ENCODE measurements around the gene RNF152.

RNF152 gene

DNA sequence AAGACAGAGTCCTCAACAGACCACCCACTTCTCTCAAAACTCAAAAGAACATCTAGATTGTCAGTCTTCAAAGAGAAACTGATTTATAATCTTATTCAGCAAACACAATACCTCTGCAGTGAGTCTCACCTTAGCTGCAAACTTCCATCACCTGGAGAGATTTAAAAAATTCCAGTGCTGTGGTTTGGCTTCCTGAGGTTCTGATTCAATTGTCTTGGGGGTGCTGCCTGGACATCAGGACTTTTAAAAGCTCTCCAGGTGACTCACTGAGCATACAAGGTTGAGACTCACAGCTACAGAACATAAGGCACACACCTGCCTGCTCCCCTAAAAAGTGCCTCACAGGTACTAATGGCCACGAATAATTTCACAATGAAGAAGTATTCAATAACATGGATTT, 40.3 kb downstream of the RNF152 start:
- no peak for DNase-seq

GRCh38 chr18:61851940-61852451, 40.8 kb downstream of the RNF152 start:
- DNase-seq, result no peak

- no peak for DNase-seq
These were observed 41.5 kb downstream of the RNF152 start for GRCh38 chr18:61851279-61851678.

- no peak for DNase-seq
These were observed 42.1 kb downstream of the RNF152 start for GRCh38 chr18:61850756-61851155.

DNA sequence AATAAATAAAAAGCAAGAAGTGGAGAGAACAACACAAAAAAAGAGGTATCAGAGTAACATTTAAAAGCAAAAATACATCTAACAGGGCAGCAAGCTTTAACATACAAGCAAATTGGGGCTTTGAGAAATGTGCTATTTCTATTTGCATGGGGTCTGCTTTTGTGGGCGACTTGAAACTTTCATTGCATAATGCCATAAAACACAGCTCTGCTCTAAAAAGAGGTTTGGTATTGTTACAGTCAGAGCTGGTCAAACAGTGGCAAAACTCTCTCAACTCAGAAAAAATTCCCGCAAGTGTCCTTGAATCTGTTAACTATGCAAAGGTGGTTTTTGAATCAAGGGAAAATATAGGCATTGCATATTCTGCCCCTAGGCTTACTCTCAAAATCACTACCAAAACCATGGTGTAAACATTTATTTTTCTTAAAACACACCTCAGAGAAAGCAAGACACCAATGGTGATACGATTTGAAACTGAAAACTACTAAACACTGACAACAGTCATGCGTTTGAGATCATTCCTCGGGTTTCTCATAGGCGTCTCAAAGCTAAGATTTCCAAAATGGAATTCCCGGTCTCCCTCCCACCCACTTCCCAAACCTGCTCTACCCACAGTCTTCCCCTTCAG, 45.5 kb downstream of the RNF152 start:
- no peak for DNase-seq

- no peak for DNase-seq
These were observed 47.6 kb downstream of the RNF152 start for GRCh38 chr18:61845197-61845596.

GRCh38 chr18:61844726-61845125, 48.1 kb downstream of the RNF152 start:
- DNase-seq, result no peak

DNA sequence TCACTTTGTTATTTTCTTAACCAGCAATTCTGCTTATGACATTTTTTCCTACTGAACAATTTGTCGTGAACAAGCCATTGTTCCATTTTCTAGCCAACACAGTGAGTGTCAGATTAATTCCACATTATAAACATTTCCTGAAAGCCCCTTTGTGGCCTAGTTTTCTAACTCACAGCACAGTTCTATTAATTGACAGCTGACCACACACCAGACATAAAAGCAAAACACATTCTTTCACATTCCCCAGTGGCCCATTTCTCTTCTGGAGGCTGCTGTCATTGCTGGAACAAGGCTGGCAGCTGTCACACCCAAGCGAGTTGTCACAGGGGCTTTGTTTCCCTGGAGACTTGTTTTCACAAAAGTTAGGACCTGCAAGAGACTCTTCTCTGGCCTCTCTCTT, 50.7 kb downstream of the RNF152 start:
- no peak for DNase-seq

GRCh38 chr18:61841706-61842105, 51.1 kb downstream of the RNF152 start:
- DNase-seq, result peak; percentile 52

DNA sequence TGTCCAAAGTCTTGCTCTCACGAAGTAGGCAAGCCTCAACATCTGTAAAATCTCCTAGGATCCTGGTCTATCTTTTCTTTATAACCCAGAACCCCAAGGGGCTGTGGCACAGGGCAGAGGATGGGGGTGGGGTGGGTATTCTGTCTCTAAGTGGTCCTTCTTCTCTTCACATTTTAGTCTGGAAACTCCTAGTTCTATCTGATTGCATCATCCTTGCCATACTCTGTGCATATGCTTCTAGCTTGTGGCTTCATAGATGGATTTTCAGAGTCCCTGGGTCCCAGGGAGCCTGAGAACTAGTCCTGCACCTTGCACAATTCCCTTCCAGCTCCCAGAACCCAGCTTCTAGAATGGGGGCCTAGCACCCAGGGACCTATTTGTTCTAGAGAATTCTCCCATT, 52.5 kb downstream of the RNF152 start:
- DNase-seq, result no peak

- no peak for DNase-seq
These were observed 54.3 kb downstream of the RNF152 start for GRCh38 chr18:61838521-61838920.

- no peak for DNase-seq
These were observed 58.8 kb downstream of the RNF152 start for GRCh38 chr18:61833978-61834377.

GRCh38 chr18:61833387-61833786, 59.4 kb downstream of the RNF152 start:
- DNase-seq, result no peak

DNA sequence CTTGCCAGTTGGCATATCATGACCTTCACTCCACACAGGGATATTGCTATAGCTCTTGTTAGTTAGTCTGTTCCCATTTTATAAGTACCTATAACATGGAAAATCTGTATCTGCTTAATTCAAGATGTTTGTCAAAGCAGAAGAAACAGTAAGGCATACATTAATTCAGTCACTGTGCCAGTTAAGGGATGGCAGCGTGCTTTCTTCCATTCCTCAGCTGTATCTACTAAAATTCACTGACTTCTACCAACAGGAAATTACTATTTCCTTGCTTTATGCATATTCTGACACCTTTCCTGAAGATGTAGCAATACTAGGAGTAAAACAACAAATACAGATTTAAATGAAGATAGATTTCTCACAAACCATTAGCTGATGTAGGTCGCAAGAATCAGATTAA, 59.9 kb downstream of the RNF152 start:
- DNase-seq, result no peak

DNA sequence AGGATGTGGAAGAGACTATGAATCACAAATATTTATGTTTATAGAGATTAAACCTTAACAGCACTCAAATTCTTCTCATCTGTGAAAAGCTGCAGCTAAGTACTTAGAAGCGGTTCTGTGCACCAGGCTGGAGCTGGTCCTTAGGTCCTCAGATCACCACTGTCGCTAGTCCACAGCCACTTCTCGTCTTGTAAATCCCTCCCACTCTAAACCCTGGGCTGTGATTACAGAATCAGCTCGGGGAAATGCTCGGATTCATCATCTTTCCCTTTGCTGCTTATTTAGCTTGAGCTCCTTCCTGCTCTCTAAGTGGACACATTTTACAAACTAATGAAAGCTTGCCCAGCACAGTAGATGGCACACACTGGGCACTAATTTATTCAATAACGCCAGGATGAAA, 61.7 kb downstream of the RNF152 start:
- no peak for DNase-seq

DNA sequence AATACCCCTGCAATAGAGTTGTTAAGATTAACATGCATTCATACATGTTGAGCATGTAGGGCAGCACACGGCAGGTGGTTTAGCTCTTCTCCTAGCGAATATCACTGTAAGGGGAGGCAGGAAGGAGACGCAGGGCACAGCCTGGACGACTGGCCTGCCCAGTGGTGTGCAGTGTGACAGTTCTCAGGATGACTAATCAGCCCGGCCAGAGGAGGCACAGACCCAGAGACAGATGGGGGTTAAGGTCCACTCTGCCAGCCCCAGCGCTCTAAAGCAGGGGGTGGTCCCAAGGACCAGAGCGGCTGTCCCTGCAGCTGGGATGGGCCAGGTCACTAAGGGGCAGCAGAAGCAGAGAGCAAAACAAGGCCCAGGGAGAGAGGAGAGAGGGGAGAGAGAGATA, 63.7 kb downstream of the RNF152 start:
- no peak for DNase-seq

DNA sequence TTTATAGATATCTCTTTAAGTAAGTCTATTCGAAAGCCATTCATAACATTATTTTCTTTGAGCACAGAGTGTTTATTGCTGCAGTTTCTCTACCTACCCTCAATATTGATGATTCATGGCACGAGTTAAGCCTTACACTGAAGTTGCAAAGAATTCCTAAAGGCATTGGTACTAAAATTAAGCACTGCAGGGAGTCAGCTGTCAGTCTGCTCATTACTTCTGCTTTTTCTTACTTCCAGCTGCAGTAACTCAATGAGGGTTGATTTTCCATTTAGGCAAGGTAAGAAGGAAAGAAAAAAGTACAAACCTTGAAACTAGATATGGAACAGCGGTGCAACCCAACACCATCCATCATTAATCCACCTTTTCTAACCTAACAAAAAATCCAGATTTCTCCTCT, 65.2 kb downstream of the RNF152 start:
- no peak for DNase-seq

GRCh38 chr18:61825386-61825785, 67.4 kb downstream of the RNF152 start:
- DNase-seq, result no peak

DNA sequence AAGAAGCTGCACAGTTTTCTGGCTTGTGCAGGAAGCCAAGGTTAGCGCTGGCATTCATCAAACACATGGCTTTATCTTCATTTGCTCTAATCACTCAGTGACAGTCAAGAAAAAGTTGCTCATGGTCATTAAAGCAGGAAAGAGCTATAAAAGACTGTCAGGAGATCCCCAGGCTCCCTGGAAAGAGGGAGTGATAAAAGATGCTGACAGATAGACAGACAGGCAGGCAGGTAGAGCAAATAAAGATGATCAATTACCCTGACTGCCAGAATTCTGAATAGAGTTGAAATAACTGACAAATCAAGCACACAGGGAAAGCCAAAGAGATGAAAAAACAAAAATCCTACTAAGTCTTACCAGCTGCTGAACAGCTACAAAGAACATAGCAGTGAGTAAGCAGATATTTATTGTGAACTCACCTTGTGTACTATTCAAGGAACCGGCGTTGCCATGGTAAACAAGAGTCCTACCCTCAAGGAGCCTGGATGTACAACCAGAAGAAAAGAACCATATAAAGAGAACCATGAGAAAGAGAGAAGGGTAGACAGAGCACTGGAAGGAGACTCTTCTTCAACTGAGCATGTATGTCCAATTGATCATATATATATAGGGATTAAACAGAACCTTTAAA, 68.0 kb downstream of the RNF152 start:
- DNase-seq, result no peak

DNA sequence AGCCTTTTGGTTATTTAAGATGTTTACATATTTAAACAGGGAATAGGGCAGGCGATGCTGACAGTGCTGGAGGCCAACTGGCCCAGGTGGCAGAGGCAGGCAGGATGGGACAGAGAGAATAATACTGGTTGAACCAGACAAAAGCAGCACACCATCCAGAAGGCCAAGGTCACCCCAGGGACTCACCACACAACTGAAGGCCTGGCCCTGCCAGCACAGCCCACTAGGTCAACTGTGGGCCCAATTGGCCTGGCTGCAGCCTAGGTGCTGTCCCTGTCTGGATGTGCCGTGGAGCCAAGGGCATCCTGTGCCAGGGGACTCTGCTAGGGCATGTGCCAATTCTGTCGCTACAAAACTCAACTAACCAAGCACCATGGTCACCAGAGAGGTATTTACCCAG, 69.2 kb downstream of the RNF152 start:
- no peak for DNase-seq

- no peak for DNase-seq
These were observed 69.9 kb downstream of the RNF152 start for GRCh38 chr18:61822879-61823278.

GRCh38 chr18:61821748-61822147, 71.1 kb downstream of the RNF152 start:
- DNase-seq, result no peak

DNA sequence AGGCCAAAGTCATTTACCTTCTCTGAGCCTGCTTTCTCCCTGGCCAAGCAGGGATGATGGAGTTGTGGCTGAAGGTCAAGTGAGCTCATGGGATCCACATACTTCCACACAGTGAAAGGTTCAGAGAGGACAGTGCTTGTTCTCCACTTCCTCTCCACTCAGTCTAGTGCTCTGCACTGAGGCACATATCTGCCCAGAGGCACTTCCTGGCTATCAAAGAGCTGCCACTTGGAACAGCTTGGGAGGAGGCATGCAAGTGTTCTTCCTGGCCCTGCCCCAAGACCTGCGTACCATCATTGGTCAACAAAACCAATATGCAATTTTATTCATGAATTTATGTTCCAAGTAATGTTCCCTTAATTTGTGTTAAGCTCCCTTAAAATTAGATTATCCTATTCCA, 71.9 kb downstream of the RNF152 start:
- DNase-seq, result no peak

DNA sequence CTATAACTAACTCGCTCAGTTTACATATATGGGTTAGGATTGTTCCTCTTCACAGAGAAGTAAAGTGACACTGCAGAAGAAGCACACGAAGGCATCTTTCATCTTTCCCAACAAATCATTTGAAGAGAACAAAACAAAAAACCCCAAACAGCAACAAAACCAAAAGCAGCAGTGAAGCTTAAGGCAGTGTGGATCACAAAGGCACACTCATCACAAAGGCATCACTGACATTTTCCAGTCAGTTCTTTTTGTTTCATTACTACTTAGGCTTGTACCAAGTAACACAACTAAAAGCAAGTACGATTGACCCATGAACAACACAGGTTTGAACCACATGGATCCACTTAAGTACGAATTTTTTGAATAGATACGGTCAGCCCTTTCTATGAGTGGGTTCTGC, 75.7 kb downstream of the RNF152 start:
- no peak for DNase-seq

DNA sequence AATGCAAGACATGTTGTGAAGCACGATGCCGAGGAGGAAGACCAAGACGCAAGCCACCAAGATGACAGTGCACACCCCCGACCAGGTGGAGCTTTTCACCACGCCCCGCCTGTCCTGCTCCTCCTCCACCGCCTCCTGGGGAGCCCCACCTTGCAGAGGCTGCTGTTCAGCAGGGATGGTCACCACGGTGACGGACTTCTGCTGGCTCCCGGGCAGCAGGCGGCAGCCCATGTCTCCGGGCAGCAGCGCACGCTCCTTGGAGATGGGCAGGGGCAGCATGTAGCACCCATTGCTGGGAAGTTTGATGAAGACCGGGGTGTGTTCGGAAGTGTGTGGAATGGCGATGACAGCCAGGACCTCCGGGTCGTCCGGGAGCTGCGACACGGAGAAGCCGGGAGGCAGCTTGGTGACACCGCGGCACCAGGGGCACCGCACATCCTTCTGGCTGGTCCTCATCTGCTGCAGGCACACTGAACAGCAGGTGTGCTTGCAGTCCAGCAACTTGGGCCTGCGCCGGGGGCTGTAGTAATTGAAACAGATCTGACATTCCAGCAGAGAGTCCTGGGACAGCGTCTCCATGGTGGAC, 76.8 kb downstream of the RNF152 start:
- no peak for DNase-seq
